ENCODE results near the gene PLEKHM1. TPM values are rescaled to one million over a fixed set of nuclear protein-coding genes. Genes with fewer than 3 reads are reported as not detected.
"Not testable (repeated sequence)": the region's sequence is repeated elsewhere in the genome, so short reads cannot be mapped to it uniquely, and the experiment has no call there.

The PLEKHM1 gene
- 10 to 100 TPM; 16.6 to 18.6 TPM for total RNA-seq

DNA sequence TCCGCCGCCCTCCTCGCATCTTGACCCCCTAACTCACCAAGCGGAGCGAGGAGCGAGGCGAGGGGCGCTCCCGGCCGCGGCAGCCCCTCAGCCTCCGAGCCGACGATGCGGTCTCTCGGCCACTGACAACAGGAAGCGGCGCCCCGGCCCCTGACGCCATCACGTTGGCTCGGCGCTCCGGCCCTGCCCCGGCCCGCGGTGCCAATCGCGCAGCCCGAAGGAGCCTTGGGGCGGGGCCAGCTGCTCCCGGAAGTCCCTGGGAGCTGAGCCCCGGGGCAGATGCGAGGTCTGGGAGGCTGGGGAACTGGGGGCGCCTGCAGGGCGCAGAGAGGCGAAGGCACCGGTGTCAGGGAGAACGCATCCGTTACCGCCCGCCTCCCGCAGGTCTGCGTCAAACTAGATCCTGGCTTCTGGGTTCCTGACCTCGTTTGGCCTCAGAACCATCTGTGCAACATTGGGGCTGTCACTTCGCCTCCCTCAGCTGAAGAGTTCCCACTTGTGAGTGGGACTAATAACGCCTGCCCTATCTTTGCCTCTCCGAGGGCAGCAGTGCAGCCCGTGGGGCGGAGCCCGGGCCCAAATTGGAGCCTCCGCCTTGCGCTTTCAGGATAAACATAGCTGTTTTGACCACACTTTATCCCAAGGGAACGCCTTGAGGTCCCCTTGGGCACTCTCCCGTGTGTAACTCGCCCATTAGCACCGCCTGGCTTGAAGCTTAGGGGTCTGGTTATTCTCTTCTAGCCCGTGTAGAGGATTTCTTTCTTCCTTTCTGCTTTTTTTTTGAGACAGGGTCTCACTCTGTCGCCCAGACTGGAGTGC, at the start of gene PLEKHM1:
TSS of gene PLEKHM1 (minus strand) at position 107 of the 819 bp plus-strand sequence. CDS start 8,237 bp downstream, outside the sequence.
- H3K36me3 Mint-ChIP-seq (ENCODE audit: low read depth); H3K27me3 Mint-ChIP-seq (ENCODE audit: low read depth); intact Hi-C loops (cut with micrococcal nuclease); CTCF ChIA-PET; H3K9me3 Mint-ChIP-seq: not testable (repeated sequence)
- Mint-ChIP-seq H3K4me1 (ENCODE audit: low read depth) (peaks cover 18% of the 10 kb centered on the region), H3K4me3 (peak within 1 kb of the TSS; percentile 86), H3K27ac (peak within 1 kb of the TSS; percentile 75)
- DNase-seq = peak; percentile 87

GRCh38 chr17:45538168-45538567, 47.6 kb upstream of the PLEKHM1 start:
- intact Hi-C loops (cut with micrococcal nuclease); H3K4me1 Mint-ChIP-seq (ENCODE audit: low read depth); H3K9me3 Mint-ChIP-seq; H3K27me3 Mint-ChIP-seq (ENCODE audit: low read depth); H3K36me3 Mint-ChIP-seq (ENCODE audit: low read depth); H3K4me3 Mint-ChIP-seq; H3K27ac Mint-ChIP-seq; CTCF ChIA-PET; DNase-seq: not testable (repeated sequence)

GRCh38 chr17:45506072-45506471, 15.6 kb upstream of the PLEKHM1 start:
- H3K27ac Mint-ChIP-seq; DNase-seq; H3K36me3 Mint-ChIP-seq (ENCODE audit: low read depth); CTCF ChIA-PET; H3K9me3 Mint-ChIP-seq; H3K27me3 Mint-ChIP-seq (ENCODE audit: low read depth); H3K4me3 Mint-ChIP-seq; intact Hi-C loops (cut with micrococcal nuclease); H3K4me1 Mint-ChIP-seq (ENCODE audit: low read depth): not testable (repeated sequence)

DNA sequence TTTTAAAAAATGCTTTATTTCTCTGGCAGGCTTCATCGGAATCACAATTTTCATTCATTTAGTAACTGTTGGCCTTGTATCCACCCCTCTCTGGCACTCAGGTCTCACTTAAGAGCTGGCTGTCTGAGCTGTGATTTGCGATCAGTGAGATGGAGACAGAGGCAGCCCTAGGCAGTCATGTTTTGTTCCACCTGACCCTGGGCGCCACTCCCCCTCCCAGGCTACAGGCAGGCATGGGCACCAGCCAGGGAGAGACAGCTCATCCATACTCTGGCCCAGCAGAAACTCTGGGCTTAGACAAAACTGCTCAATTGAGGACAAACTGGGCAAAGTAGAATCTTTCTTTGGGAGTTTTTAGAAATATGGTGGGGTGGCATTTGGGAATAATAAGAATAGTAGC, 14.7 kb upstream of the PLEKHM1 start:
- intact Hi-C loops (cut with micrococcal nuclease); CTCF ChIA-PET; DNase-seq; H3K27me3 Mint-ChIP-seq (ENCODE audit: low read depth); H3K4me3 Mint-ChIP-seq; H3K27ac Mint-ChIP-seq; H3K9me3 Mint-ChIP-seq; H3K36me3 Mint-ChIP-seq (ENCODE audit: low read depth); H3K4me1 Mint-ChIP-seq (ENCODE audit: low read depth): not testable (repeated sequence)

DNA sequence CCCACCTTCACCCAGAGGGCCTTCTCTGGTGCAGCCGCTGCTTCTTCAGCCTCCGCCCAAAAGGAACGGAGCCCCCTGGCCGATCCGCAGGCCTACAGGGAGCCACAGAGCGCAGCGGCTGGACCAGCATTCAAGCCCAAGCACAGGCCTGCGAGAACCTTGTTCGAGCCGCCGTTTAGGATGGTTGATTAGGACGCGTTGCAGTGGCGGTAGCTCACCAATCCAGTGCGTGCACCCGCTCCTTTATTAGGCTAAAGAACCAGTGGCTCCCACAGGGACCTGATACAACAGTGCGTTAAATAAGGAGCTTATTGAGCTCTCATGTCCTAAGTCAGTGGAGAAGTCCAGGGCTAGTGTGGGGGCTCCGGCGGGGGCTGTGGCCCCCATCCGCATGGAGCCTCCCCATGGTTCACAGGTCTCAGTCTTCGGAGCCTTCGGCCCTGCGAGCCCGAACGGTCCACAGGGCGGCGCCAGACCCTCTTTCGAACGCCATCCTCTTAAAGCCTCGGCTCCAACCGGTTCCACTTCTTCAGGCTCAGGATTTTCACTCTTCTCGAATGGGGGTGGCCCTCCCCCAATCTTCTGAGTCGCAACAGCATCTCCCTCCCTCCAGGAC, 10.7 kb upstream of the PLEKHM1 start:
- H3K27me3 Mint-ChIP-seq (ENCODE audit: low read depth); intact Hi-C loops (cut with micrococcal nuclease); H3K4me3 Mint-ChIP-seq; H3K27ac Mint-ChIP-seq; H3K4me1 Mint-ChIP-seq (ENCODE audit: low read depth); CTCF ChIA-PET; H3K36me3 Mint-ChIP-seq (ENCODE audit: low read depth); DNase-seq; H3K9me3 Mint-ChIP-seq: not testable (repeated sequence)

GRCh38 chr17:45500478-45500877, 10.0 kb upstream of the PLEKHM1 start:
- intact Hi-C loops (cut with micrococcal nuclease); DNase-seq; H3K4me1 Mint-ChIP-seq (ENCODE audit: low read depth); H3K36me3 Mint-ChIP-seq (ENCODE audit: low read depth); H3K4me3 Mint-ChIP-seq; H3K27ac Mint-ChIP-seq; H3K27me3 Mint-ChIP-seq (ENCODE audit: low read depth); H3K9me3 Mint-ChIP-seq; CTCF ChIA-PET: not testable (repeated sequence)

GRCh38 chr17:45499208-45499607, 8.7 kb upstream of the PLEKHM1 start:
- H3K4me1 Mint-ChIP-seq (ENCODE audit: low read depth); H3K36me3 Mint-ChIP-seq (ENCODE audit: low read depth); CTCF ChIA-PET; H3K27ac Mint-ChIP-seq; H3K4me3 Mint-ChIP-seq; H3K9me3 Mint-ChIP-seq; intact Hi-C loops (cut with micrococcal nuclease); H3K27me3 Mint-ChIP-seq (ENCODE audit: low read depth); DNase-seq: not testable (repeated sequence)

DNA sequence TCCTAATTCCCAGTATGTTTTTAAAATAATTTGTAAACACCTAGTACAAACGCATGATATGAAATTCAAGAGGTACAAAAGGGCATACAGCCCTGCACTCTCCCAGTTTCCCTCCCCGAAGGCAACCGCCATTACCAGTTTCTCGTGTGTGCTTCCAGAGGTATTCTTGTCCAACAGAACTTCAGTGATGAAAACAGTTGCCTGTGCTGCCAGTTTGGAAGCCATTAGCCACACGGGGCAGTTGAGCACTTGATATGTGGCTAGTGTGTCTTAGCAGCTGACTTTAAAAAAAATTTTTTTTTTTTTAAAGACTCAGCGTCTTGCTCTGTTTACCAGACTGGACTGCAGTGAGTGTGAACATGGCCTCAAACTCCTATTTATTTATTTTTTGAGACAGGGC, 7.9 kb upstream of the PLEKHM1 start:
- H3K36me3 Mint-ChIP-seq (ENCODE audit: low read depth); H3K4me3 Mint-ChIP-seq; H3K27ac Mint-ChIP-seq; DNase-seq; H3K9me3 Mint-ChIP-seq; intact Hi-C loops (cut with micrococcal nuclease); H3K27me3 Mint-ChIP-seq (ENCODE audit: low read depth); CTCF ChIA-PET; H3K4me1 Mint-ChIP-seq (ENCODE audit: low read depth): not testable (repeated sequence)

DNA sequence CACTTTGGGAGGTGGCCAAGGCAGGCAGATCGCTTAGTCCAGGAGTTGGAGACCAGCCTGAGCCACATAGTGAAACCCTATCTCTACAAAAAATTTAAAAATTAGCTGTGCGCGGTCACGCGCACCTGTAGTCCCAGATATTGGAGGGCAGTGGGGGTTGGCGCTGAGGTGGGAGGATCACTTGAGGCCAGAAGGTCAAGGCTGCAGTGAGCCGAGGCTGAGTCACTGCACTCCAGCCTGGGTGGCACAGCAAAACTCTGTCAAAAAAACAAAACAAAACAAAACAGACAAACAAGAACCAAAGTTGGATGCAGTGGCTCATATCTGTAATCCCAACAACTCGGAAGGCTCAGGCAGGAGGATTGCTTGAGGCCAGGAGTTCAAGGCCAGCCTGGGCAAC, 6.9 kb upstream of the PLEKHM1 start:
- H3K9me3 Mint-ChIP-seq; H3K36me3 Mint-ChIP-seq (ENCODE audit: low read depth); H3K27ac Mint-ChIP-seq; H3K4me1 Mint-ChIP-seq (ENCODE audit: low read depth); intact Hi-C loops (cut with micrococcal nuclease); H3K27me3 Mint-ChIP-seq (ENCODE audit: low read depth); H3K4me3 Mint-ChIP-seq; CTCF ChIA-PET; DNase-seq: not testable (repeated sequence)

DNA sequence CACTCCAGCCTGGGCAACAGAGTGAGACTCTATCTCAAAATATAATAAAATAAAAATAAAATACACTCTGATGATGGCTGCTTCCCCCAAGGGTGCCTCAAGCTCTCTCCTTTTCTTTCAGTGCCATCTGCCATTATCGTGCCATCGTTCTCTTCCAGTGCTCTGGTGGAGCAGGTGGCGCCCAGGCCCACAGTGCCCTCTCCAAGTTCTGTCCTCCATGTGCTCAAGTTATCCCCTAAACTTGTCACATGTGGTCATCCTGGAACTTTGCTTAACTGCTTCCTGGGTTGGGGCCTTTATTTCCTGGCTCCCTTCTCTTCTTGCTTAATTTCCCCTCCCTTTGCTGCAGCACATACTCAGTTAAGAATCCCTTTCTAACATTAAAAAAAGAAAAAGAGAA, 6.0 kb upstream of the PLEKHM1 start:
- H3K36me3 Mint-ChIP-seq (ENCODE audit: low read depth); H3K9me3 Mint-ChIP-seq; intact Hi-C loops (cut with micrococcal nuclease); DNase-seq; H3K4me1 Mint-ChIP-seq (ENCODE audit: low read depth); H3K27me3 Mint-ChIP-seq (ENCODE audit: low read depth); H3K27ac Mint-ChIP-seq; CTCF ChIA-PET; H3K4me3 Mint-ChIP-seq: not testable (repeated sequence)

DNA sequence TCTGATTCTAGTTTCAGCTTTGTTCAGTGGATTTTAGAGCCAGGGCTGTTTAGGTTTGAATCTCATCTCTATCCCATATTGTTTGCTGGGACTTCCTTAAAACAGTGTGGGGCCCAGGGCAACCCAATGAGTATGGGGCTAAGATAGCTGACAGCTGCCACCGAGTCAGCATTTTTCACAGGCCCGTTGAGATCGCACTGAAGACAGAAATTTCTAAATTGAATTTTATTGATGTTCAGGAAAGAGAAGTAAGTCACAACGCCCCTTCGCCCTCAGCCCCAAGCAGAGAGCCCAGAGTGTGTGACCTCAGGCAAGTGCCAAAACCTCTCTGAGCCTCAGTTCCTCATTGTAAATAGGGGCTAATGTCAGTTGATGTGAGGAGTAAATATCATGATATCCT, 4.0 kb upstream of the PLEKHM1 start:
- intact Hi-C loops (cut with micrococcal nuclease); H3K4me3 Mint-ChIP-seq; H3K36me3 Mint-ChIP-seq (ENCODE audit: low read depth); H3K9me3 Mint-ChIP-seq; H3K27me3 Mint-ChIP-seq (ENCODE audit: low read depth); CTCF ChIA-PET; H3K4me1 Mint-ChIP-seq (ENCODE audit: low read depth); H3K27ac Mint-ChIP-seq; DNase-seq: not testable (repeated sequence)

- H3K4me3 Mint-ChIP-seq; H3K27ac Mint-ChIP-seq; intact Hi-C loops (cut with micrococcal nuclease): not testable (repeated sequence)
Observed at GRCh38 chr17:45492156-45492555, 1.6 kb upstream of the PLEKHM1 start.

GRCh38 chr17:45490198-45490597, 323 bp downstream of the PLEKHM1 start:
- H3K9me3 Mint-ChIP-seq; H3K27me3 Mint-ChIP-seq (ENCODE audit: low read depth); intact Hi-C loops (cut with micrococcal nuclease); CTCF ChIA-PET; H3K36me3 Mint-ChIP-seq (ENCODE audit: low read depth): not testable (repeated sequence)
- H3K4me3 Mint-ChIP-seq = peak overlapping the region; percentile 86
- peaks cover 18% of the 10 kb centered on the region for H3K4me1 Mint-ChIP-seq (ENCODE audit: low read depth)
- H3K27ac Mint-ChIP-seq = peak overlapping the region; percentile 75
- DNase-seq = peak; percentile 22

More at GRCh38 chr17:45492156-45492555, 1.6 kb upstream of the PLEKHM1 start:
- CTCF ChIA-PET; H3K36me3 Mint-ChIP-seq (ENCODE audit: low read depth); H3K27me3 Mint-ChIP-seq (ENCODE audit: low read depth); H3K9me3 Mint-ChIP-seq; DNase-seq: not testable (repeated sequence)
- H3K4me1 Mint-ChIP-seq (ENCODE audit: low read depth) = peaks cover 18% of the 10 kb centered on the region

Data from activated naive CD4-positive, alpha-beta T cell treated with anti-CD3 and anti-CD28 coated beads for 36 hours (primary cell).